GM23338 (cell line): Measurements from ENCODE around the gene ANKRD63.

Experiments
- CREB1 ChIP-seq: fragments of 250-450 bp; sonication (Bioruptor Pico); IDR thresholded peaks from 2 replicates; pipeline ENCODE4 v1.5.0; 2020; ENCODE audit warnings: low read depth, mild to moderate bottlenecking, moderate library complexity
- EZH2 ChIP-seq: fragments of 200-600 bp; sonication (generic); IDR thresholded peaks from one replicate; pipeline ENCODE4 v1.8.0; 2017; ENCODE audit warnings: antibody characterized with exemption, mild to moderate bottlenecking, low read depth; ENCODE audit not compliant: unreplicated experiment
- EZH2phosphoT487 ChIP-seq: fragments of 200-600 bp; sonication (generic); IDR thresholded peaks from one replicate; pipeline ENCODE4 v1.8.1; 2018; ENCODE audit warnings: antibody characterized with exemption; ENCODE audit not compliant: unreplicated experiment
- JUNB ChIP-seq: IDR thresholded peaks from one replicate; pipeline ENCODE4 v1.6.1; 2016; ENCODE audit warnings: antibody characterized with exemption; ENCODE audit not compliant: unreplicated experiment
- NANOG ChIP-seq: IDR thresholded peaks from 2 replicates; pipeline ENCODE4 v1.6.1; 2016; ENCODE audit warnings: antibody characterized with exemption, borderline replicate concordance
- POLR2AphosphoS5 ChIP-seq: IDR thresholded peaks from 2 replicates; pipeline ENCODE4 v1.6.1; 2016; ENCODE audit warnings: antibody characterized with exemption, low read depth
- STAT1 ChIP-seq: IDR thresholded peaks from one replicate; pipeline ENCODE4 v1.6.1; 2016; ENCODE audit warnings: antibody characterized with exemption; ENCODE audit not compliant: unreplicated experiment
- ZNF114 ChIP-seq: fragments of 250-450 bp; sonication (Bioruptor Pico); IDR thresholded peaks from 2 replicates; pipeline ENCODE4 v1.5.0; 2020; ENCODE audit warnings: mild to moderate bottlenecking, moderate library complexity
- ZNF331 ChIP-seq: fragments of 250-450 bp; sonication (Bioruptor Pico); IDR thresholded peaks from 2 replicates; pipeline ENCODE4 v1.5.0; 2020; ENCODE audit warnings: low read depth, mild to moderate bottlenecking, moderate library complexity
- TF ChIP-seq, protein P1 (sequence below), 2 experiments: fragments of 200-600 bp in 1 of 2; sonication (generic) in 1 of 2; conservative IDR thresholded peaks; 2 replicates each; pipeline versions ENCODE4 v1.5.1 to v1.6.1; 2016 to 2017; ENCODE audit warnings: antibody characterized with exemption in 2 of 2, low read depth in 2 of 2, mild to moderate bottlenecking in 2 of 2, moderate library complexity in 1 of 2
- TF ChIP-seq, protein P2 (sequence below): IDR thresholded peaks from one replicate; pipeline ENCODE4 v1.6.1; 2018; ENCODE audit warnings: antibody characterized with exemption; ENCODE audit not compliant: unreplicated experiment
- TF ChIP-seq, protein P3 (sequence below): IDR thresholded peaks from 2 replicates; pipeline ENCODE4 v1.6.1; 2016; ENCODE audit warnings: antibody characterized with exemption

DNA sequence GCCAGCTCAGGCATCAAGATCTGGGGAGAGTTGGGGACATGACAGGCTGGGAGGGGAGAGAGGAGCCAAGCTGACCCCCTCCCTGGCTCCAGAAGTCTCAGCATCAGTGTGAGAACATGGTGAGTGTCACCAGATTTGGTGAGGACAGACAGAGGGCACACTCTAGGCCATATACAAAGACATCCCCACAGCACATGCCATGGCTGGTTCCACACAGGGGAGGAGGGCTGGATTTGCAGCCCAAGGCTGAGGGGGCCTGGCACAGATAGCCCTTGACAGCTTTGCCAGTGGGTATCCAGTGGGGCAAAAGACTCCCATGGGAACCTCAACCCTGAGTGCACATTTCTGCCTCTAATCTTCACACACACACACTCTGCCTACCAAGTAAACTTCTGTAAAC, 10.1 kb upstream of the ANKRD63 start:
- TF ChIP-seq, protein P1, sequence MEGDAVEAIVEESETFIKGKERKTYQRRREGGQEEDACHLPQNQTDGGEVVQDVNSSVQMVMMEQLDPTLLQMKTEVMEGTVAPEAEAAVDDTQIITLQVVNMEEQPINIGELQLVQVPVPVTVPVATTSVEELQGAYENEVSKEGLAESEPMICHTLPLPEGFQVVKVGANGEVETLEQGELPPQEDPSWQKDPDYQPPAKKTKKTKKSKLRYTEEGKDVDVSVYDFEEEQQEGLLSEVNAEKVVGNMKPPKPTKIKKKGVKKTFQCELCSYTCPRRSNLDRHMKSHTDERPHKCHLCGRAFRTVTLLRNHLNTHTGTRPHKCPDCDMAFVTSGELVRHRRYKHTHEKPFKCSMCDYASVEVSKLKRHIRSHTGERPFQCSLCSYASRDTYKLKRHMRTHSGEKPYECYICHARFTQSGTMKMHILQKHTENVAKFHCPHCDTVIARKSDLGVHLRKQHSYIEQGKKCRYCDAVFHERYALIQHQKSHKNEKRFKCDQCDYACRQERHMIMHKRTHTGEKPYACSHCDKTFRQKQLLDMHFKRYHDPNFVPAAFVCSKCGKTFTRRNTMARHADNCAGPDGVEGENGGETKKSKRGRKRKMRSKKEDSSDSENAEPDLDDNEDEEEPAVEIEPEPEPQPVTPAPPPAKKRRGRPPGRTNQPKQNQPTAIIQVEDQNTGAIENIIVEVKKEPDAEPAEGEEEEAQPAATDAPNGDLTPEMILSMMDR (conservative IDR thresholded peaks at IDR 0.05; ENCODE audit: low read depth in 2 of 2): no peak
- TF ChIP-seq, protein P2, sequence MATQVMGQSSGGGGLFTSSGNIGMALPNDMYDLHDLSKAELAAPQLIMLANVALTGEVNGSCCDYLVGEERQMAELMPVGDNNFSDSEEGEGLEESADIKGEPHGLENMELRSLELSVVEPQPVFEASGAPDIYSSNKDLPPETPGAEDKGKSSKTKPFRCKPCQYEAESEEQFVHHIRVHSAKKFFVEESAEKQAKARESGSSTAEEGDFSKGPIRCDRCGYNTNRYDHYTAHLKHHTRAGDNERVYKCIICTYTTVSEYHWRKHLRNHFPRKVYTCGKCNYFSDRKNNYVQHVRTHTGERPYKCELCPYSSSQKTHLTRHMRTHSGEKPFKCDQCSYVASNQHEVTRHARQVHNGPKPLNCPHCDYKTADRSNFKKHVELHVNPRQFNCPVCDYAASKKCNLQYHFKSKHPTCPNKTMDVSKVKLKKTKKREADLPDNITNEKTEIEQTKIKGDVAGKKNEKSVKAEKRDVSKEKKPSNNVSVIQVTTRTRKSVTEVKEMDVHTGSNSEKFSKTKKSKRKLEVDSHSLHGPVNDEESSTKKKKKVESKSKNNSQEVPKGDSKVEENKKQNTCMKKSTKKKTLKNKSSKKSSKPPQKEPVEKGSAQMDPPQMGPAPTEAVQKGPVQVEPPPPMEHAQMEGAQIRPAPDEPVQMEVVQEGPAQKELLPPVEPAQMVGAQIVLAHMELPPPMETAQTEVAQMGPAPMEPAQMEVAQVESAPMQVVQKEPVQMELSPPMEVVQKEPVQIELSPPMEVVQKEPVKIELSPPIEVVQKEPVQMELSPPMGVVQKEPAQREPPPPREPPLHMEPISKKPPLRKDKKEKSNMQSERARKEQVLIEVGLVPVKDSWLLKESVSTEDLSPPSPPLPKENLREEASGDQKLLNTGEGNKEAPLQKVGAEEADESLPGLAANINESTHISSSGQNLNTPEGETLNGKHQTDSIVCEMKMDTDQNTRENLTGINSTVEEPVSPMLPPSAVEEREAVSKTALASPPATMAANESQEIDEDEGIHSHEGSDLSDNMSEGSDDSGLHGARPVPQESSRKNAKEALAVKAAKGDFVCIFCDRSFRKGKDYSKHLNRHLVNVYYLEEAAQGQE: no peak
- TF ChIP-seq EZH2 (no peak), POLR2AphosphoS5 (no peak), STAT1 (no peak), EZH2phosphoT487 (no peak), CREB1 (CRISPR knock-in tag) (no peak), JUNB (no peak), ZNF331 (CRISPR knock-in tag) (no peak), NANOG (no peak), ZNF114 (no peak)
- TF ChIP-seq, protein P3, sequence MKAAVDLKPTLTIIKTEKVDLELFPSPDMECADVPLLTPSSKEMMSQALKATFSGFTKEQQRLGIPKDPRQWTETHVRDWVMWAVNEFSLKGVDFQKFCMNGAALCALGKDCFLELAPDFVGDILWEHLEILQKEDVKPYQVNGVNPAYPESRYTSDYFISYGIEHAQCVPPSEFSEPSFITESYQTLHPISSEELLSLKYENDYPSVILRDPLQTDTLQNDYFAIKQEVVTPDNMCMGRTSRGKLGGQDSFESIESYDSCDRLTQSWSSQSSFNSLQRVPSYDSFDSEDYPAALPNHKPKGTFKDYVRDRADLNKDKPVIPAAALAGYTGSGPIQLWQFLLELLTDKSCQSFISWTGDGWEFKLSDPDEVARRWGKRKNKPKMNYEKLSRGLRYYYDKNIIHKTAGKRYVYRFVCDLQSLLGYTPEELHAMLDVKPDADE: no peak
